Keratinocyte (primary cell): ENCODE results near the gene ASB8.

Experiments
- CTCF ChIP-seq, 3 experiments: IDR thresholded peaks in 1 of 3; conservative IDR thresholded peaks in 1 of 3; optimal IDR thresholded peaks in 1 of 3; 2 replicates in 2 of 3; 3 replicates in 1 of 3; pipeline versions ENCODE3 to v1.5.1; 2011; ENCODE audit warnings: low read length in 3 of 3, mild to moderate bottlenecking in 3 of 3, moderate library complexity in 2 of 3, control low read depth in 1 of 3, inconsistent platforms in 1 of 3; ENCODE audit not compliant: insufficient read depth in 2 of 3; ENCODE audit errors: extremely low read depth in 1 of 3
- EZH2 ChIP-seq: IDR thresholded peaks from one replicate; pipeline ENCODE4 v1.6.1; 2012; ENCODE audit warnings: inconsistent platforms, mild to moderate bottlenecking, low read length, moderate library complexity

DNA sequence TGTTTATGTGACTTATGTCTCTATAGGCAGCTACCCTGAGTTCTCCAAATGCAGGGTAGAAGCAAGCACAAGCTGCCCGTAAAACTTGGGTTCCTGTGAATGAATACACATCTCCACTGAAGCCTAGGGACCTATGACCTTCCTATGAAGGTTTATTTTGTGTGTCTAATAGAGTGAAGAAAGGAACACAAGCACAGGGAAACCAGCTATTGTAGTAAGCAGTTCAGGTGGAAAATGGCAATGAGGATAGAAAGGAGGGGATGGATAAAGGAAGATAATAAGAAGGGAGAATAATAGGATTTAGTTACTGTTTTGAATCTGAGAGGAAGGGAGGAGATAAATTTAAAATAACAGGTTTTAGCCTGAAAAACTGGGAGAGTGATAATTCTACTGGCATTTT lies 35.8 kb downstream of the ASB8 start:
- no peak for TF ChIP-seq CTCF (optimal IDR thresholded peaks at IDR 0.05 in 1 of 3, IDR thresholded peaks at IDR 0.05 in 1 of 3, conservative IDR thresholded peaks at IDR 0.05 in 1 of 3; ENCODE audit: extremely low read depth in 1 of 3, insufficient read depth in 2 of 3, low read length in 3 of 3)
- no peak for TF ChIP-seq EZH2
